ENCODE data around the gene NDUFS7. TPM values are rescaled to one million over a fixed set of nuclear protein-coding genes. Genes with fewer than 3 reads are reported as not detected.

The NDUFS7 gene
- total RNA-seq, 1 donor from 2014 or later, result 104 TPM

DNA sequence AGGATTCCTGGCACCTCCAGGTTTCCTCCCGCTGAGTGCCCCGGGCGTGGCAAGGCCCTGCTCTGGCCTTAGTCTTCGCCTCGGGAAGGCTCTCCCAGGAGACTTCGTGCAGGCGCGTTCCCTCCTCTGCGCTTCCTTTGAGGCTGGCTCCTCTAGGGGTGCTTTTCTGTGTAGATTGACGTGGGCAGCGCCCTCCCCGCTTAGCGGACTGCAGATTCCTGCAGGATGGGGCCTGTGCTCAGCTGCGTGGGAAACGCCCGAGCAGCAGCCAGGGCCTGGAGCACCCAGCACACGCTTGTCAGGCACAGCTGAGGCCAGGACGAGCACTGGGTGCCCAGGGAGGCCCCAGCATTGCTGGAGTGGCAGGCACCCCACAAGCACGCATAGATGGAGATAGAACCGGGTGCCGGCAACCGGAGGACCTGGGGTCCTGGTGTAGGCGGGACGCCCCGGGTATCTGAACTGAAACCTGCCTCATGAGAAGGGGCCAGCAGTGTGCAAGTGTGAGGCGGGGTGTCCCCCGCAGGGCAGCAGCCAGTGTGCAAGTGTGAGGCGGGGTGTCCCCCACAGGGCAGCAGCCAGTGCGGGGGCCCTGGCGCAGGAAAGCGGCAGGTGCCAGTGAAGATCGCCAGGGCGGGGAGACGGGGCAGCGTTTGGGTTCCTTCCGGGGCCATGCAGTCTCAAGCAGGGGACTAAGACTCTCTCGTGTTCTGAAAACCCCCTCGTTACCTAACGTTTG is 3.4 kb downstream of the NDUFS7 start:
- no peak for DNase-seq

DNA sequence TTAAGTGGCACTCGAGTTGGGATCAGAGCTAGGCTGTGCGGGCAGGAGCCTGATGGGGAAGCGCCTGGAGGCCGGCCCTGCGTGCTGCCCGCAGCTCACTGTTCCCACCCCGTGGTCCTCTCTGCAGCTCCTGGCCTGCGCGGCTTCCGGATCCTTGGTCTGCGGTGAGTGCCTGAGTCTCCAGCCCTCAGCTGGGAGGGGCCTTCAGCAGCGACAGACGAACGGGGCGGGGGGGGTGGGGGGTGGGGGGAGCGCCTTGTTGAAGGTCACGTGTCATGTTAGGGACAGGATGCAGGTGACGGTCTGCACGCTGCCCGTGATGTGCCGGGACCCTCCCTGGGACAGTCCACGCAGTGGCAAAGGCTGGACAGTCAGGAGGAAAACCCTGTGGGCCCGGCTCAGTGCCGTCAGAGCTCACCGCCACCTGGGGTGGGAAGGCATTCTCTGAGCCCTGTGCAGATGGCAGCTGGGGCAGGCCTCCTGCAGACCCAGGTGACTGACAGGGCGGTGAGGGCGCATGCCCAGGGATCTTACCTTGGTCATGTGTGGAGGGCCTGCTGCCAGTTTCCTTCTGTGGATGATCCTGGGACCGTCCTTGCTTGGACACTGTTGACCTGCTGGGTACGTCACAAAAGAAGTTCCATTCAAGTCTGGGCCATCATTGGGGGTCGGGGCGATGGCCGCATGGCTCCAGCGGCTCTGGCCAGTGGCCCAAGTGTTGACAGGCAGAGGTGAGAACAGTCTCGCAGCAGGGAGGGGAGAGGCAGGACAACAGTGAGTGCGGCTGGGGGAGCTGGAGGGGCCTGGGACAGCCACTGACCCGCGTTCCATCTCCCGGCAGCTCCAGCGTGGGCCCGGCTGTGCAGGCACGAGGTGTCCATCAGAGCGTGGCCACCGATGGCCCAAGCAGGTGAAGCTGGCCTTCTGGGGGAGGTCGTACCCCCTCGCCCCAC is 4.3 kb downstream of the NDUFS7 start:
- DNase-seq, result no peak

DNA sequence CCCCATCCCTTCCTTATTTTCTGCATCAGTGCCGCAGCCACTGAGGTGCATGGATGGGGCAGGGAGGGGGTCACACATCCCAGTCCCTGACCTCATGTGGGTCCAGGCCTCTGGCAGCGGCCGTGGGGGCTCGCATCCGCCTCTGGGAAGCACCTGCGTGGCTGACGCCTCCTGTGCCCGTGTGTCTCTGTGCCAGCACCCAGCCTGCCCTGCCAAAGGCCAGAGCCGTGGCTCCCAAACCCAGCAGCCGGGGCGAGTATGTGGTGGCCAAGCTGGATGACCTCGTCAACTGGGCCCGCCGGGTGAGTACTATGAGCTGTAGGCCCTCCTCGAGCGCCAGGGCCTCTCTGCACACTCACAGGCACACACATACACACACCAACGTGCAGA is 4.9 kb downstream of the NDUFS7 start:
- no peak for DNase-seq

DNA sequence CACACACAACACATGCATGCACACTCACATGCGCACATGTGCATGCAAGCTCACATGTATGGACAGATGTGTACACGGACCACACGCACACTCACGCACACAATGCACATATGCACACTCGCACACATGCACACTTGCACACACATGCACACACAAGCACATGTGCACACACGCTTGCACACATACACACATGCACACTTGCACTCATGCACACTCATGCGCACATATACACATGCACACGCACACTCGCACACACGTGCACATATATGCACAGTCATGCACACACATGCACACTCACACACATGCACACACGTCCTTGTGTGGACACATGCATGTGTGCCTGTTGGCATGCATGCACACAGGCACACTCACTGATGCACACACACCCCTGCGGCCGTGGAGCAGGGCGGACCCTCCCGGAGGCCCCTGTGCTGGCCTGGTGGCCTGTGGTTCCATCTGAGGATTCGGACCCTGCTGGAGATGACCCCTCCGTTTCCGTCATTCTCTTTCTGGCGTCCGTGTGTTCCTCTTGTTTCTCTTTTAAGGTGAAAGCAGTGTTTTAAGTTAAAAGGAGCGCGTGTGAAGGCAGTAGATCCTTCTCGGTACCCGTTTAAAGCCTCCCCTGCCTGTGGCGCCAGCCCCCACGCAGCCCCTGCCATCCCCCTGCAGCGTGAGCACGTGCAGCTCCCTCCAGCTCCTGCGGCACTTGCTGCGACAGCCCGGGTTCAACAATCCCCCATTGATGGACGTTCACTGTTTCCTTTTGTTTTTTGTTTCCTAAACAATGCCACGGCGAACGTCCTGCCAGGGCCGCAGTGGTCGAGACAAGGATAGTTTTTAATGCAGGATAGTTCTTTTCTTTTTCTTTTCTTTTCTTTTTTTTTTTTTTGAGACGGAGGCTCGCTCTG is 5.6 kb downstream of the NDUFS7 start:
- DNase-seq, result no peak

DNA sequence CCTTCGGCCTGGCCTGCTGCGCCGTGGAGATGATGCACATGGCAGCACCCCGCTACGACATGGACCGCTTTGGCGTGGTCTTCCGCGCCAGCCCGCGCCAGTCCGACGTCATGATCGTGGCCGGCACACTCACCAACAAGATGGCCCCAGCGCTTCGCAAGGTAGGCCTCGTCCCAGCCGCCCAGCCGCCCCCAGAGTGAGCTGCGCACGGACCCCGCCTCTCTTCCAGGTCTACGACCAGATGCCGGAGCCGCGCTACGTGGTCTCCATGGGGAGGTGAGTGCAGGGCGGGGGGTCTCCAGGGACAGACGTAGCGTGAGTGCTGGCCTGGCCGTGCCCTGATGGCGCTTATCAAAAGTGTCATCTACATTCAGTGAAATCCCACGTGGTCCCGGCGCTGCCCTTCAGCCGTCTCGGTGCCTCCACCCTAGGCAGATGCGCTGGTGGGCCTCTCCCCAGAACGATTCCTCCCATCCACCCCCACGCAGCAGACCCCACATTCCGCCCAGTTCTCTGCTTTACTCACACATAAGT is 7.2 kb downstream of the NDUFS7 start:
- DNase-seq, result no peak

DNA sequence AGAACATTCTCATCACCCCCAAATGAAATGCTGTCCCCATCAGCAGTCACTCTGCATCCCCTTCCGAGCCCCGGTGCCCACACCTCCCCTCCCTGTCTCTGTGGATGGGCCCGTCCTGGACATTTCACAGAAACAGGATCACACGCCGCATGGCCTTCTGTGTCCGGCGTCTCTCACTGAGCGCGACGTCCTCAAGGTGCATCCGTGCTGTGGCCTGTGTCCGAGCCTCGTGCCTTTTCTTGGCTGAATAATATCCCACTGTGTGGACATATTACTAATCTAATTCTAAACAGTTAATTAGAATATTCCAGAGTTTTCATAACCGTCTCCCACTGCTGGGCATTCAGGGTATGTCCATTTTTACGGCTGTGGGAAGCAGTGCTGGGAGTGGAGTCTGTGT is 8.7 kb downstream of the NDUFS7 start:
- no peak for DNase-seq

DNA sequence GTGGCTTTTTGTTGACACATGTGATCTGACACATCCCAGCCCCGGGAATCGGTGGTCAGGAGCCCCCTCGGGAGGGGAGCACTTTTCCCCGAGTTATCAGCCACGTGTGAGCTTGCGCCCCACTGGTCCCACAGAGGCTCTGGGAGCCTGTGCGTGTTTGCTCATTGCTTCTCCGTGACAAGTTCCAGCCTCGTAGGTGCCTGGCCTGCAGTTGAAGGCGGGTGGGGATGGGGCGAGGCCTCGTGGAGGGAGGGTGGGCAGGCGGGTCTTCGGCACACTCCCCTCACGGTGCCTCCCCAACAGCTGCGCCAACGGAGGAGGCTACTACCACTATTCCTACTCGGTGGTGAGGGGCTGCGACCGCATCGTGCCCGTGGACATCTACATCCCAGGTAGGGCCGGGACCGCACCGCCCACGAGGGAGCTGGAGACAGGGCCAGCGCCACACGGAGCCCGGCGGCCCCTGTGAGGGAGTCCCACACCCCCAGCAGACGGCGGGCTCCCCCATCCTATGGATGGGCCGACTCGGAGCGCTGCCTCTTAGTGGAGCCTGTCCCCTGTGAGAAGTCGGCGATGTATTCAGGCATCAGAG is 9.3 kb downstream of the NDUFS7 start:
- no peak for DNase-seq

DNA sequence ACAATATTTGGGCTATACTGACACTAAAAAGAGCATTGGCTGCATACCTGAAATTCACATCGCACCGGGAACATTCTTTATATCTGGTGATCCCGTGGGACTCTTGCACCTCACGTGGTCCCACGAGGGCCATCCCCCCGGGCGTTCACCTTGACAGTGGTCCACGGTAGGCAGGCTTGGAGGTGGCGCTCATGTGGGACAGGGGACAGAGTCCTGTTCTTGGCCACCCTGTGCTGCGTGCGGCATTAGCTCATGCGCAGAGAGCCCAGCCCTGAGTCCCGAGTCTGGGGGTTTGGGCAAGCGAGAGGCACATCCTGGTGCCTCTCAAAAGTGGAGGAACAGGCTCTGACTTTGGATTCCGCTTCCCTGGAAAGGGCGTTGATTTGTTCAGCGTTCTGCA is 10.1 kb downstream of the NDUFS7 start:
- DNase-seq, result no peak

DNA sequence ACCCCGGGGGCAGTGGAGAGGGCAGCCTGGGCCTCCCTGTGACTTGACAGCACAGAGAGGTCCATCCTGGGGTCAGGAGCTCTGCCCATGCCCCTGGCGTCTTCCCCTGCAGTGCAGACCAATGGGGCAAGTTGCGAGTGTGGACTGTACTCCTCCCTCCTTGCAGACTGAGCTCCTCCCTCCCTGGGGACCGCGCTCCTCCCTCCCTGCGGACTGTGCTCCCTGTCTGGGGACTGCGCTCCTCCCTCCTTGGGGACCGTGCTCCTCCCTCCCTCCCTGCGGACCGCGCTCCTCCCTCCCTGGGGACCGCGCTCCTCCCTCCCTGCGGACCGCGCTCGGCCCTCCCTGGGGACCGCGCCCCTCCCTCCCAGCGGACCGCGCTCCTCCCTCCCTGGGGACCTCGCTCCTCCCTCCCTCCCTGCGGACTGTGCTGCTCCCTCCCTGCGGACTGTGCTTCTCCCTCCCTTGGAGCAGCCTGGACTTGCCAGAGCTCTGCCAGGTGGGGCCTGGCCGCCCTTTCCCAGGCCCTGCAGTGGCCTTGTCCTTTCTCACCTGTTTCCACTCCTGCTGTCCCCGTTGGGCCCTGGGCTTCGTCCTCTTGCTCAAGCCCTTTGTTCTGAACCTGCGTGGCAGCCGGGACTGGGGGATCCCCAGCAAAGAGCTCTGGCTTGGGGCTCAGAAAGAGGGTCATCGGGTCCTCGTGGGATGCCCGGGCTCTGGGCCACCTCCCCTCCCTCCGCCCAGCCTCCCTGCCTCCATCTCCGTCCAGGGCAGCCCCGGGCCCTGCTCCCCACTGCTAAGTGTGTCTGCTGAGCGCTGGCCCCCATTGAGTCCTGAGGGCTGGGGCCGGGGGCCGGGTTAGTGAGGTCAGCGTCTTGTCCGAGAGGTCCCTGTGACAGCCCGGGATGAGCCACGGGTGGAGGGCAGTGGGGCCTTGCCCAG is 10.8 kb downstream of the NDUFS7 start:
- DNase-seq, result no peak

DNA sequence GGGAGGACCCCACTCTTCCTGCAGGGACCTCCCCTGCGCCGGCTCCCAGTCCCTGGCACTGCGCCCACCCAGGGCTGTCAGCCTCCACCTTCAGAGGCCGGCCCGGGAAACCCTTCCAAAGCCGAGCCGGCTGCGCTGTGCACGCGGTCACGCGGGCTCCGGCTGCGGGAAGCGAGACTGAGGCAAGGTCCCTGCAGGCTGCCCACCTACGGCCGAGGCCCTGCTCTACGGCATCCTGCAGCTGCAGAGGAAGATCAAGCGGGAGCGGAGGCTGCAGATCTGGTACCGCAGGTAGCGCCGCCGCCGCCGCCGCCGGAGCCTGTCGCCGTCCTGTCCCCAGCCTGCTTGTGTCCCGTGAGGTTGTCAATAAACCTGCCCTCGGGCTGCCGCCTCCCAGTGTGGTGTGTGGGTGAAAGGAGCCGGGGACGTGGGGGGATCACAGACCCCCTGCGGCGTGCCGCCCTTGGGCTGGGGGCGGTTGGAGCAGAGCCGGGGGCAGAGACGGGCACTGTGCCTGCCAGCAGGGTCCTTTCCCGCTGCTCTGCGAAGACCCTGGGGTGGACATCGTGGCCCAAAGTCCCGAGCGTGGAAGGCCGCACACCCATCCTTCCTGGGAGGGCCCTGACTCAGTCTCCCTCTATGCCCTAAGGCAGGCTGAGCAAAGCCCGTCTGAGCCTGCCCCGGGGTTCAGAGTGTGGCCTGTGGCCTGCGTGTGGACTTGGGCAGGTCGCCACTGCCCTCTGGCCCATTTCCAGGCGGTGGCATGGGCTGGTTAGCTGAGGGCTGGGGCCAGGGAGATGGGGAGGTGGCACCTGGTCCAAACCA is 11.7 kb downstream of the NDUFS7 start:
- no peak for DNase-seq

DNA sequence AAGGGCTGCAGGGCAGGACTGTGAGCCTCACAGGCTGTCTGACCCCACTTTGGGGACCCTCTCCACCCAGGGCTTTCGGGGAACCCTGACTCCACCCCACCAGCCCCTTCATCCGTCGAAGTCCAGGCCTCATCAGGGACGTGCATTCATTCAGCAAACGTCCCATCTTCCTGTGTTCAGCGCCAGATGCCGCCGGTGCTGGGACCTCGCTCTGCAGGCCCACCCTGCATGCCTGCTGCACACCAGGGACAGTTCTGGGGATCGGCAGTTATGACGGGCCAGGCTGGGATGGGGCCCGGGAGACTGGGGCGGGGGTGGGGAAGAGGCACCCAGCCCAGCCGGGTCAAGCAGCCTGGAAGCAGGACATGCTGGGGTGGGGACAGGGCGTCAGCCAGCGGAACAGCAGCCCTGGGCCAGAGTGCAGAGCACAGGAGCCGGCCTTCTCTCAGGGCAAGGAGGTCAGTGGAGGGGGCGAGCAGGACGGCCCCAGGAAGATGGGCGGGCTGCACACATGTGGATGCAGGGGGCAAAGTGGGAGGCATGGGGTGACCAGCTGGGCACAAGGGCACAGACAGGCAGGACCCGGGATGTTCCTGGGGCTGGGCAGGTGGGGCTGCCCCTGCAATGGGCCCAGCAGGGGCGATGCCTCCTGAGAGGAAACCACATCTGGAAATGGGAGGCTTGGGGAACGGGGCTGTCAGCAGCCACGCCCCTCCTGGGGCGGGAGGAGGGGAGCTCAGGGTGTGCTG is 12.5 kb downstream of the NDUFS7 start:
- no peak for DNase-seq

DNA sequence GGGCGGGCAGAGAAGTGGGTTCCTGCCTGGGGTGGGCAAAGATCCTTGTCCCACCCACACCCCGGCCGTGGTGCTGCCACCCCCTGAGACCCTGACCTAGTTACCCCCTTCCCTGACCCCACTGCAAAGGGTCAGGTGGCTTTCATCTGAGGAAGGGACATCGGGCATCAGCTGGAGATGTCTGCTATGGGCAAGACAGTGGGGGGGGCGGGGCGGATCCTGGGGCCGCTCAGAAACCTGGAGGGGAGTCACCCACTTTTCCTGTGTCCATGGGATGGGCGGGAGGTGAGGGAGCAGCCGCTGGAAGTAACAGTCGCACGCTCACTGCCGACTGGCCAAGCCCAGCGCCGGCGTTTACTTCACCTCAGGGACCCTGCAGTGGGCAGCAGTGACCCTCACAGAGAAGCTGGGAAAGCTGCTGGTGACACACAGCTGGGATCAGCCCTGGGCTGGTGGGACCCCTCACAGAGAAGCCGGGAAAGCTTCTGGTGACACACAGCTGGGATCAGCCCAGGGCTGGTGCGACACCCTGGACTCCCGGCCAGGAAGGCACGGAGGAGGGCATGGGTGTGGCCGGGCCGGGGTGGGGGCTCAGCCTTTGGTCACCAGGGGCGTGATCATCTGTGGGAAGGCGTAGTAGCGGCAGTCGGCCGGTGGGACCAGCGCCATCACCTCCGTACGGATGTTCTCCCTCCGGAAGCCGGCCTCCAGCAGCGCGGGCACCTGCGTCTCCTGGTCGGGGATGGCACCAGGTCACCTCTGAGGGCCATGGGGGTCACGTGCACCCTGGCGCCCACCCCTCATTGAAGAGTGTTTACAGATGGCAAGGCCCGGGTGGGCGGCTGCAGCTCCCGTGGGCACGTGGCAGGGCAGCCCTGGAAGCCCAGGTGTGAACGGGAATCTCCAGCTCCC is 13.3 kb downstream of the NDUFS7 start:
- no peak for DNase-seq

DNA sequence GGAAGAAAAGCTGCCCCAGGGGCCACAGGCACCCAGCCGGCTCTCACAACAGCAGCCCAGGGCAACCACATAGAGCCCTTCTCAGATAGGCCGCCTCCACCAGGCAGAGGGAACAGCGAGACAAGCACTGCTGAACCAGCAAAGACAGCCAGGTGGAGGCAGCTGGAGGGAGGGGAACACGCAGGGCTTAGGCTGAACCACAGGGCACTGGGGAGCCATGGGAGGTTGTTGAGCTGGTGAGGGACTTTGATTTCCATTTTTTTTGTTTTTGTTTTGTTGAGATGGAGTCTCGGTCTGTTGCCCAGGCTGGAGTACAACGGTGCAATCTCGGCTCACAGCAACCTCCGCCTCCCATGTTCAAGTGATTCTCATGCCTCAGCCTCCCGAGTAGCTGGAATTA is 14.1 kb downstream of the NDUFS7 start:
- no peak for DNase-seq

DNA sequence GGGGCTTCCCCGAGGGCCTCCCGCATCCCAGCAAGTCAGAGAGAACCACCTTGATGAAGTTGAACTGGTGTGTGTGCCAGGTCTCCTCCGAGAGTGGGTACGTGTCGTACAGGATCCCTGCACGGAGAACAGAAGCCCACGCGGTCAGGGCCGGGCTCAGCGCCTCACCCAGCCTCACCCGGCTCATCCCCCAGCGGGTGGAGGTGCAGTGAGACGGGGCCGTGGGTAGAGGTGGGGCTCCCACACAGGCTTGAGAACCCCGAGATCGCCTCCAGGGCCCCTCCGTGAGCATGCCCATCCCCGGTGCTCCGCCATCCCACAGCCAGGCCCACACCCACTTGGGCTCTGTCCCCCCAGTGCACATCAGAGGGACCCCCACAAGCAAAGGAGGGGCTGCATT is 15.4 kb downstream of the NDUFS7 start:
- no peak for DNase-seq

DNA sequence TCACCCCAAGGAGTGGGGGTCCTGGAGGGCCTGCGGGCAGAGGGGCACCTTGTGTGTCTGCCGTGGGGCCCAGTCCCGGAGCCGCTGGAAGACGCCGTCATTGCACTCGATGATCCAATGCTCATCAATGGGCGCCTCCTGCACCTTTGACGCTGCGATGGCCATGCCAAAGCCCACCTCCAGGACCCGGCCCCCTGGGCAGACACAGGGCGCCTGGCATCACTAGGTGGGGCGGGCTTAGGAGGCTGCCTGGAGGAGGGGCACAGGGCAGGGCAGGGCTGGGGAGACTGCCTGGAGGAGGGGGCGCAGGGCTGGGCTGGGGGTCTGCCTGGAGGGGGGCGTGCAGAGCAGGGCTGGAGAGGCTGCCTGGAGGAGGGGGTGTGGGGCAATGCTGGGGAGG is 16.0 kb downstream of the NDUFS7 start:
- DNase-seq, result no peak

DNA sequence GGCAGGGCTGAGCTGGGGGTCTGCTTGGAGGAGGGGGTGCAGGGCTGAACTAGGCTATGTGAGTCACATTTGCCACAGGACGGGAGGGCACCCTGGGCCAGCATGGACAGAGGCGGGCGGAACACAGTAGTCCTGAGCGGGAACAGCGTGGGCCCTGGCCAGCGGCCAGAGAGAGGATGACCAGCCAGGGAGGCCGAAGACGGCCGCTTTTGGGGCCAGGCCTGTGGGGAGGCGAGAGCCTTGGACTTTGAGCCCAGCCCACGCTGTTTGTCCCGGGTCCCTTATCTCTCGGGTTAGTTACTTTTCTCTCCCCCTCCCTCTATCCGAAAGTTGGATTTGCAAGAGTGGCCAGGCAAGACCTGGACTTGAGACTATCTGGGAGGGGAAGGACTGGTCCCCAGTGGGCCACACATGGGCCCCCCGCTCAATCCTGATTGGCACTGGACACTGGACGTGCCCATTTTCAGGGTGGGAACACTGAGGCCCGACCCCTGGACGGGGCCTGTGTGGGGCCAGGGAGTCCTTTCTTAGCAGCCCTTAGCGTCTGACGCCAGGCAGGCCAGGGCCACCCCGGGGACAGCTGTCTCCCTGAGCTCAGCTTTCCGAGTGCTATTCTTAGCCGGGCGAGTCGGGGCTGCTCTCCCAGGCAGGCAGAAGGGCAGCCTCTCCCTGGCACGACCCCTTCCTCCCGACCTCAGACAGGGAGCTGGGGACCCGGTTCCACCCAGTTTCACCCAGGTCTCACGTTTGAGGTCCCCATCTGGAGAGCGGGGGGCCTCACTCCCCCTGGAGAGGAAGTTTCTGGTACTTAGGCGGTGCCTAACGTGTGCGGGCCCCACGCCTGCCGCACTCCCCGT is 16.8 kb downstream of the NDUFS7 start:
- no peak for DNase-seq
